HL-60/S4 (cell line): ENCODE data around the gene SETBP1.

ENCODE experiments used
- in situ Hi-C: fragments of 300-500 bp; cut with MboI; formaldehyde crosslinking; loops from 2 replicates; pipeline ENCODE4 v1.14.3; 2022; ENCODE audit warnings: low sequenced_read_pairs

The SETBP1 gene

GRCh38 chr18:45084206-45084605, 403.5 kb downstream of the SETBP1 start:
- in situ Hi-C loops = no loop called here

- in situ Hi-C loops = no loop called here
These were observed 405.4 kb downstream of the SETBP1 start for GRCh38 chr18:45085916-45086624.

GRCh38 chr18:45086777-45087176, 406.1 kb downstream of the SETBP1 start:
- in situ Hi-C loops = no loop called here

GRCh38 chr18:45090526-45091140, 409.9 kb downstream of the SETBP1 start:
- in situ Hi-C loops = no loop called here

GRCh38 chr18:45100321-45101105, 419.8 kb downstream of the SETBP1 start:
- in situ Hi-C loops = no loop called here

- in situ Hi-C loops = no loop called here
These were observed 421.4 kb downstream of the SETBP1 start for GRCh38 chr18:45102126-45102525.

GRCh38 chr18:45102863-45103262, 422.2 kb downstream of the SETBP1 start:
- in situ Hi-C loops = no loop called here

- in situ Hi-C loops = no loop called here
These were observed 422.8 kb downstream of the SETBP1 start for GRCh38 chr18:45103319-45104048.

GRCh38 chr18:45104049-45104395, 423.3 kb downstream of the SETBP1 start:
- in situ Hi-C loops = no loop called here

GRCh38 chr18:45106331-45106774, 425.7 kb downstream of the SETBP1 start:
- in situ Hi-C loops = no loop called here

GRCh38 chr18:45107425-45107824, 426.7 kb downstream of the SETBP1 start:
- in situ Hi-C loops = no loop called here

GRCh38 chr18:45108754-45109153, 428.1 kb downstream of the SETBP1 start:
- in situ Hi-C loops = no loop called here

- in situ Hi-C loops = no loop called here
These were observed 428.6 kb downstream of the SETBP1 start for GRCh38 chr18:45109271-45109670.

GRCh38 chr18:45109706-45110105, 429.0 kb downstream of the SETBP1 start:
- in situ Hi-C loops = no loop called here

GRCh38 chr18:45110577-45111501, 430.2 kb downstream of the SETBP1 start:
- in situ Hi-C loops = no loop called here

GRCh38 chr18:45111502-45111848, 430.8 kb downstream of the SETBP1 start:
- in situ Hi-C loops = no loop called here

- in situ Hi-C loops = no loop called here
These were observed 432.0 kb downstream of the SETBP1 start for GRCh38 chr18:45112682-45113081.

- in situ Hi-C loops = no loop called here
These were observed 435.4 kb downstream of the SETBP1 start for GRCh38 chr18:45116116-45116515.
